LNCaP clone FGC (cell line): ENCODE results near the gene PLA2G4B.

ENCODE experiments used
- DNase-seq: peaks from one replicate; pipeline ENCODE4 v3.0.0-alpha.2; 2011; ENCODE audit warnings: low read depth
- H3K4me3 ChIP-seq: 2 replicates; pipeline ENCODE4 v1.5.1; 2011; ENCODE audit warnings: mild to moderate bottlenecking, low read depth, low read length, control low read depth
- CTCF ChIP-seq: IDR thresholded peaks from 2 replicates; pipeline ENCODE4 v1.5.1; 2012; ENCODE audit warnings: mild to moderate bottlenecking; ENCODE audit not compliant: control insufficient read depth, insufficient read depth; ENCODE audit errors: extremely low read depth

PLA2G4B gene

GRCh38 chr15:41809121-41809520, 29.5 kb upstream of the PLA2G4B start:
- TF ChIP-seq CTCF, result no peak
- no peak overlapping the region for H3K4me3 ChIP-seq
- DNase-seq, result no peak

GRCh38 chr15:41809526-41810220, 29.0 kb upstream of the PLA2G4B start:
- no peak overlapping the region for H3K4me3 ChIP-seq
- TF ChIP-seq CTCF, result no peak
- no peak for DNase-seq

- H3K4me3 ChIP-seq, result no peak overlapping the region
- no peak for TF ChIP-seq CTCF
- no peak for DNase-seq
These were observed 27.8 kb upstream of the PLA2G4B start for GRCh38 chr15:41810651-41811431.

GRCh38 chr15:41811432-41812195, 27.0 kb upstream of the PLA2G4B start:
- TF ChIP-seq CTCF, result peak; percentile 83
- DNase-seq, result peak; percentile 25
- H3K4me3 ChIP-seq, result no peak overlapping the region

GRCh38 chr15:41812820-41813375, 25.7 kb upstream of the PLA2G4B start:
- TF ChIP-seq CTCF, result no peak
- H3K4me3 ChIP-seq, result no peak overlapping the region
- DNase-seq, result no peak

GRCh38 chr15:41813426-41813825, 25.2 kb upstream of the PLA2G4B start:
- no peak for DNase-seq
- no peak overlapping the region for H3K4me3 ChIP-seq
- no peak for TF ChIP-seq CTCF
